ENCODE results near the gene ASB10. TPM values are rescaled to one million over a fixed set of nuclear protein-coding genes. Genes with fewer than 3 reads are reported as not detected.

ASB10 gene
- total and polyA plus RNA-seq, 2 of the 8 experiments (the other 6 are each of a cell fraction or from before 2014, with no cell fraction given): not detected

GRCh38 chr7:151197932-151198331 is 10.9 kb upstream of the ASB10 start (continued):
- TF ChIP-seq SAP30 (IDR thresholded peaks at IDR 0.05; ENCODE audit: insufficient read depth, insufficient replicate concordance, low read length): no peak
- TF ChIP-seq FOSL1 (IDR thresholded peaks at IDR 0.05; ENCODE audit: insufficient read depth, low read depth, low read length): no peak
- no peak for TF ChIP-seq JUN (IDR thresholded peaks at IDR 0.05; ENCODE audit: low read depth, low read length)
- no peak for TF ChIP-seq ATF3 (IDR thresholded peaks at IDR 0.05; ENCODE audit: insufficient read depth, low read depth, low read length)
